Right atrium auricular region (tissue), 2 donors: ENCODE data around the gene RAB34. TPM values are rescaled to one million over a fixed set of nuclear protein-coding genes. Genes with fewer than 3 reads are reported as not detected.

ENCODE experiments used
- DNase-seq: peaks from one replicate; pipeline ENCODE4 v3.0.0-alpha.2; 2019; ENCODE audit warnings: low spot score
- H3K27ac ChIP-seq, 2 donors: fragments of 200-600 bp; sonication (generic); 1 replicate in 1 of 2; 2 replicates in 1 of 2; pipeline ENCODE4 v1.5.1; 2016 to 2019
- H3K27me3 ChIP-seq, 2 donors: fragments of 200-600 bp; sonication (generic); one replicate each; pipeline versions ENCODE4 v1.5.1 to v1.6.0; 2017 to 2019
- H3K36me3 ChIP-seq: fragments of 200-600 bp; sonication (generic); one replicate; pipeline ENCODE4 v1.5.1; 2016
- H3K4me1 ChIP-seq, 2 donors: fragments of 200-600 bp; sonication (generic); one replicate each; pipeline versions ENCODE4 v1.5.1 to v1.6.0; 2017 to 2019
- H3K4me3 ChIP-seq, 2 donors: fragments of 200-600 bp; sonication (generic); 1 replicate in 1 of 2; 2 replicates in 1 of 2; pipeline ENCODE4 v1.5.1; 2017 to 2019; ENCODE audit warnings: mild to moderate bottlenecking in 1 of 2, moderate library complexity in 1 of 2
- H3K9me3 ChIP-seq, 2 donors: fragments of 200-600 bp; sonication (generic); one replicate each; pipeline ENCODE4 v1.5.1; 2019
- CTCF ChIP-seq, 2 donors: fragments of 200-600 bp; sonication (generic); IDR thresholded peaks; one replicate each; pipeline ENCODE4 v1.5.1; 2019; ENCODE audit warnings: antibody characterized with exemption in 2 of 2
- total RNA-seq, 2 donors: library from RNA; depleted of rRNA; stranded (reverse); fragments of >200 nt; gene quantifications; one replicate each; pipeline ENCODE4 v1.1.0, GENCODE V29; 2016

The RAB34 gene
- total RNA-seq, 2 donors from 2014 or later, result 55.8 to 139 TPM

GRCh38 chr17:28750178-28751047 lies 32.7 kb upstream of the RAB34 start:
- Histone ChIP-seq H3K27me3 (no peaks in the 10 kb centered on the region), H3K9me3 (no peaks in the 10 kb centered on the region), H3K4me3 (no peak overlapping the region), H3K4me1 (peaks cover 2 to 32% of the 10 kb centered on the region in 2 donors), H3K36me3 (peaks cover 11% of the 10 kb centered on the region), H3K27ac (no peak overlapping the region)
- TF ChIP-seq CTCF (IDR thresholded peaks at IDR 0.05), result peak; percentile 99 to 100
- DNase-seq, result peak; percentile 97

- H3K4me1 ChIP-seq, result peaks cover 2 to 40% of the 10 kb centered on the region in 2 donors
- H3K27me3 ChIP-seq, result no peaks in the 10 kb centered on the region
- H3K36me3 ChIP-seq, result peaks cover 11% of the 10 kb centered on the region
- DNase-seq, result no peak
- no peak for TF ChIP-seq CTCF (IDR thresholded peaks at IDR 0.05)
- no peak overlapping the region for H3K4me3 ChIP-seq
- H3K9me3 ChIP-seq, result no peaks in the 10 kb centered on the region
- no peak overlapping the region for H3K27ac ChIP-seq
Measured at GRCh38 chr17:28749516-28750177, 32.0 kb upstream of the RAB34 start.

GRCh38 chr17:28748852-28749515 lies 31.3 kb upstream of the RAB34 start:
- Histone ChIP-seq H3K27me3 (no peaks in the 10 kb centered on the region), H3K36me3 (peaks cover 11% of the 10 kb centered on the region), H3K27ac (no peak overlapping the region), H3K9me3 (no peaks in the 10 kb centered on the region), H3K4me3 (no peak overlapping the region), H3K4me1 (peaks cover 2 to 46% of the 10 kb centered on the region in 2 donors)
- no peak for DNase-seq
- TF ChIP-seq CTCF (IDR thresholded peaks at IDR 0.05), result no peak

- Histone ChIP-seq H3K36me3 (peaks cover 11% of the 10 kb centered on the region), H3K27me3 (no peaks in the 10 kb centered on the region), H3K27ac (no peak overlapping the region), H3K9me3 (no peaks in the 10 kb centered on the region), H3K4me3 (no peak overlapping the region), H3K4me1 (peaks cover 2 to 53% of the 10 kb centered on the region in 2 donors)
- TF ChIP-seq CTCF (IDR thresholded peaks at IDR 0.05), result no peak
- DNase-seq, result no peak
Measured at GRCh38 chr17:28747801-28748750, 30.4 kb upstream of the RAB34 start.

GRCh38 chr17:28747051-28747691 lies 29.5 kb upstream of the RAB34 start:
- TF ChIP-seq CTCF (IDR thresholded peaks at IDR 0.05), result no peak

More at GRCh38 chr17:28747051-28747691, 29.5 kb upstream of the RAB34 start:
- H3K27ac ChIP-seq, result peak overlapping the region in 1 of 2 donors; percentile 35
- H3K36me3 ChIP-seq, result peaks cover 11% of the 10 kb centered on the region
- no peak overlapping the region for H3K4me3 ChIP-seq
- H3K4me1 ChIP-seq, result peaks cover 2 to 57% of the 10 kb centered on the region in 2 donors
- DNase-seq, result no peak
- no peaks in the 10 kb centered on the region for H3K27me3 ChIP-seq
- no peaks in the 10 kb centered on the region for H3K9me3 ChIP-seq
